Heart left ventricle (tissue), 16 donors: ENCODE measurements around the gene PTPRM. TPM values are rescaled to one million over a fixed set of nuclear protein-coding genes. Genes with fewer than 3 reads are reported as not detected.
A peak's percentile ranks its signal among the peaks of the same experiment; 100 is the strongest.

Experiments used
- ATAC-seq, 4 donors: fragments of 200-7000 bp; cut with Tn5 transposase; one replicate each; pipeline ENCODE4 v1.9.1; 2020 to 2022; ENCODE audit warnings: moderate library complexity in 4 of 4, mild to moderate bottlenecking in 3 of 4, moderate number of reproducible peaks in 1 of 4
- DNase-seq, 5 donors: peaks; one replicate each; pipeline ENCODE4 v3.0.0-alpha.2; 2020
- H3K27ac ChIP-seq, 12 donors: fragments of 200-600 bp; sonication (generic) in 4 of 12; one replicate each; pipeline versions ENCODE4 v1.5.0 to v1.8.0; 2016 to 2022; ENCODE audit warnings: mild to moderate bottlenecking in 2 of 12
- H3K27me3 ChIP-seq, 9 donors: fragments of 200-600 bp; sonication (generic) in 2 of 9; one replicate each; pipeline versions ENCODE4 v1.5.1 to v1.8.0; 2016 to 2022; ENCODE audit warnings: mild to moderate bottlenecking in 3 of 9
- H3K36me3 ChIP-seq, 9 donors: fragments of 200-600 bp; sonication (generic) in 2 of 9; one replicate each; pipeline versions ENCODE4 v1.5.0 to v1.8.0; 2018 to 2022; ENCODE audit warnings: mild to moderate bottlenecking in 2 of 9
- H3K4me1 ChIP-seq, 12 donors: fragments of 200-600 bp; sonication (generic) in 4 of 12; one replicate each; pipeline versions ENCODE4 v1.5.0 to v1.8.0; 2016 to 2022; ENCODE audit warnings: mild to moderate bottlenecking in 3 of 12
- H3K4me3 ChIP-seq, 12 donors: fragments of 200-600 bp; sonication (generic) in 4 of 12; one replicate each; pipeline versions ENCODE4 v1.5.0 to v1.8.0; 2017 to 2022; ENCODE audit warnings: mild to moderate bottlenecking in 9 of 12, moderate library complexity in 4 of 12
- H3K9me3 ChIP-seq, 12 donors: fragments of 200-600 bp; sonication (generic) in 4 of 12; one replicate each; pipeline versions ENCODE4 v1.5.0 to v1.8.0; 2016 to 2022; ENCODE audit warnings: mild to moderate bottlenecking in 1 of 12
- POLR2A ChIP-seq, 2 donors: fragments of 450-650 bp; IDR thresholded peaks; one replicate each; pipeline ENCODE4 v1.6.1; 2017; ENCODE audit warnings: antibody characterized with exemption in 2 of 2, mild to moderate bottlenecking in 2 of 2, moderate library complexity in 2 of 2
- WGBS, 4 donors: extraction: QIAGEN DNeasy Blood & Tissue Kit in 2 of 4; methylation state at CpG; one replicate each; pipeline versions ENCODE4 v1.1.5 to v1.1.7; 2013 to 2018; 5-methylcytosine and 5-hydroxymethylcytosine counted together
- intact Hi-C, 10 donors: fragments of 100-400 bp; cut with DNase I; formaldehyde crosslinking; loops; one replicate each; pipeline versions ENCODE4 v1.11.1 to v1.14.2; 2022
- polyA plus RNA-seq, 2 donors: library from polyadenylated mRNA; stranded (reverse); fragments of 200-250 nt; gene quantifications; one replicate each; pipeline ENCODE4 v1.2.3, GENCODE V29; 2013
- total RNA-seq, 9 donors: library from RNA; depleted of rRNA in 2 of 9; stranded (reverse); fragments of >200 nt in 2 of 9; fragmentation: NEBNext Ultra II Directional in 3 of 9; extraction: Animal tissue kit (Norgen Biotek cat#: 25700) in 3 of 9; gene quantifications; one replicate each; pipeline versions ENCODE4 v1.1.0 to v1.2.4, GENCODE V29; 2016 to 2023
- TF ChIP-seq, protein P1 (sequence below), 12 donors: fragments of 200-600 bp; sonication (generic) in 4 of 12; IDR thresholded peaks; one replicate each; pipeline versions ENCODE4 v1.5.0 to v1.8.0; 2018 to 2022; ENCODE audit warnings: antibody characterized with exemption in 12 of 12, mild to moderate bottlenecking in 5 of 12
- donor health status: ischemic (EF 13 %, LVEDD 7.1; RV severe dilation, severe dysfunction).
- donor health status: healthy with polysubstance abuse.
- donor health status: DM: no; HTN: yes; CAD: no.
- donor health status: DM: no; HTN: no; CAD: no.
- donor health status: ischemic (EF 25% LVEDD 6.9; RV normal size, moderate dysfunction).
- donor health status: ischemic (EF 25% LVEDD 5.7; RV mildly dilated, moderate dysfunction).
- donor health status: healthy.
- donor health status: DM: yes; HTN: yes; CAD: no.
- donor health status: ischemic (EF 35%, LVEDD 5.7; RV mildly dilated, moderate dysfunction).
- donor health status: nonischemic (EF 11% LVEDD 7.7; RV severe dilation, severe dysfunction).
- donor health status: DM: yes; HTN: yes; CAD: no.
- donor health status: PGD.
- donor health status: ischemic (EF 29% LVEDD 5.4; RV normal size, mild dysfunction).
- donor health status: nonischemic (EF 23%, LVEDD 6.1; RV moderate dilation, normal function).

The PTPRM gene
- total and polyA plus RNA-seq, 11 donors: 93.8 to 186 (median 123) TPM

DNA sequence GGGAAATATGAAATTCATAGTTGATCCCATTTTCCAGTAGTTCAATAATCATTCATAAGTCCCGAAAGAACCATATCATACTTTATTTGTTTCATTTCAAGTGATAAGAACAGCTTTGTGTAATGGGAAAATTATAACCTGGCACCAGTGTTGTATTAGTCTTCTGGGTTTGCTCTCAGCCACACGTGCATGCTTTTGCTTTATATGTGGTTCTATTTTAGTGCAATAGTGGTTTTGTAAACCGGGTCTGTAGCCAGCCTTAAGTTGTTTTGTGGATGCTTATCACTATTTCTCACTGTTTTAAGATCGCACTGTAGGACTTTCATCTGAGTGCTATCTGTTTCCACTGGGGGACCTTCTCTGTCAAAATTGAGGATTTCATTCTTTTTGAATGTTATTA, 203.8 kb downstream of the PTPRM start:
- H3K27ac ChIP-seq: peak overlapping the region in 4 of 12 donors; percentile 10 to 57 (median 21)
- no peaks in the 10 kb centered on the region for H3K27me3 ChIP-seq
- 11 to 28% (median 22%) methylated on average over 4 of the region's 4 CpGs for WGBS, 4 donors
- TF ChIP-seq POLR2A (IDR thresholded peaks at IDR 0.05): no peak
- TF ChIP-seq, protein P1, sequence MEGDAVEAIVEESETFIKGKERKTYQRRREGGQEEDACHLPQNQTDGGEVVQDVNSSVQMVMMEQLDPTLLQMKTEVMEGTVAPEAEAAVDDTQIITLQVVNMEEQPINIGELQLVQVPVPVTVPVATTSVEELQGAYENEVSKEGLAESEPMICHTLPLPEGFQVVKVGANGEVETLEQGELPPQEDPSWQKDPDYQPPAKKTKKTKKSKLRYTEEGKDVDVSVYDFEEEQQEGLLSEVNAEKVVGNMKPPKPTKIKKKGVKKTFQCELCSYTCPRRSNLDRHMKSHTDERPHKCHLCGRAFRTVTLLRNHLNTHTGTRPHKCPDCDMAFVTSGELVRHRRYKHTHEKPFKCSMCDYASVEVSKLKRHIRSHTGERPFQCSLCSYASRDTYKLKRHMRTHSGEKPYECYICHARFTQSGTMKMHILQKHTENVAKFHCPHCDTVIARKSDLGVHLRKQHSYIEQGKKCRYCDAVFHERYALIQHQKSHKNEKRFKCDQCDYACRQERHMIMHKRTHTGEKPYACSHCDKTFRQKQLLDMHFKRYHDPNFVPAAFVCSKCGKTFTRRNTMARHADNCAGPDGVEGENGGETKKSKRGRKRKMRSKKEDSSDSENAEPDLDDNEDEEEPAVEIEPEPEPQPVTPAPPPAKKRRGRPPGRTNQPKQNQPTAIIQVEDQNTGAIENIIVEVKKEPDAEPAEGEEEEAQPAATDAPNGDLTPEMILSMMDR (IDR thresholded peaks at IDR 0.05): no peak
- DNase-seq (no peak), ATAC-seq (peak in 2 of 4 donors; percentile 62 to 68)
- H3K4me3 ChIP-seq: no peak overlapping the region
- intact Hi-C loops: loop anchor here in 2 of 10 donors (10.0 kb wide), 2 partner anchors 604 to 704 kb away; no protein-coding TSS in a partner anchor
- peaks cover 0 to 72% (median 40%) of the 10 kb centered on the region in 12 donors for H3K4me1 ChIP-seq
- H3K9me3 ChIP-seq: no peaks in the 10 kb centered on the region
- peaks cover 0 to 7% (median 0%) of the 10 kb centered on the region in 9 donors for H3K36me3 ChIP-seq

DNA sequence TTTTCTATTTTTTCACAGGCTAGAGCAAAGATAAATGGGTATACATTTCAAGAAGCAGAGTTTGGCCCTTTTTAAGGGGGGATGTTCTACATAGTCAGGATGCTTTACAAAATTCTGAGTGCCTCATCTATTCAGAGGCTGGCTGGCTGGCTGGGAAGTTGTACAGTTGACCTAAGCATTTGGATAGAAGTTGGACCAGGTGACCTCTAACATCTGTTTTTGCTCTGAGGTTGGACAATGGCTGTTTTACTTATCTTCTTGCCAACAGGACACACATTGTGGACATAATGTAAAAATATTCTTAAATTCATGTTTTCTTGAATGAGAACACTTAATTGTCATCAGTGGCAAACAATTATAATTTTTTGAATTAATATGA, 205.4 kb downstream of the PTPRM start:
- H3K9me3 ChIP-seq: no peaks in the 10 kb centered on the region
- H3K27ac ChIP-seq: no peak overlapping the region
- intact Hi-C loops: loop anchor here in 2 of 10 donors (10.0 kb wide), 2 partner anchors 602 to 702 kb away; no protein-coding TSS in a partner anchor
- peaks cover 0 to 63% (median 37%) of the 10 kb centered on the region in 12 donors for H3K4me1 ChIP-seq
- no peak overlapping the region for H3K4me3 ChIP-seq
- no peak for TF ChIP-seq POLR2A (IDR thresholded peaks at IDR 0.05)
- no peaks in the 10 kb centered on the region for H3K27me3 ChIP-seq
- ATAC-seq: peak in 2 of 4 donors; percentile 38 to 54
- H3K36me3 ChIP-seq: peaks cover 0 to 7% (median 0%) of the 10 kb centered on the region in 9 donors
- DNase-seq: no peak

DNA sequence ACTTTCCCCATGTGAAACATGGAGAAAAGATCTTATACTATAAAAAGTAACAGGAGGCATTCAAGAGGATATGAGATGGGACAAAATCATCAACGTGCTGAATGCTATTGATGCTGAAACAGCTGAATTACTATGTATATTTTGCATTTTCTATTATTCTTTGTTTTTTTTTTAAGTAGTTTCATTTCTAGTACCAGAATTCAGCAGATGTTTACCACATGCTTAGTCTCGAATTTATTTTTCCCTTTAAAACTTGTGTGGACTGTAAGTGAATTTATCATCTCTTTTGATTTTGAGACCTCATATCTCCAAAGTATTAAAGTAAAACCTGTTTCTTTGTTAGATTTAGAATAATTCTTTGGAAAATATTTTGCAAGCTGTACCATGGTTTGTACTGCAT, 205.8 kb downstream of the PTPRM start:
- 37 to 44% (median 38%) methylated on average over 2 of the region's 2 CpGs for WGBS, 4 donors
- TF ChIP-seq, protein P1 (IDR thresholded peaks at IDR 0.05): no peak
- TF ChIP-seq POLR2A (IDR thresholded peaks at IDR 0.05): no peak
- H3K27me3 ChIP-seq: no peaks in the 10 kb centered on the region
- no peaks in the 10 kb centered on the region for H3K9me3 ChIP-seq
- H3K27ac ChIP-seq: no peak overlapping the region
- ATAC-seq (no peak), DNase-seq (no peak)
- H3K36me3 ChIP-seq: peaks cover 0 to 7% (median 0%) of the 10 kb centered on the region in 9 donors
- H3K4me1 ChIP-seq: peaks cover 0 to 59% (median 35%) of the 10 kb centered on the region in 12 donors
- intact Hi-C loops: loop anchor here in 2 of 10 donors (10.0 kb wide), 2 partner anchors 602 to 702 kb away; no protein-coding TSS in a partner anchor
- H3K4me3 ChIP-seq: no peak overlapping the region

DNA sequence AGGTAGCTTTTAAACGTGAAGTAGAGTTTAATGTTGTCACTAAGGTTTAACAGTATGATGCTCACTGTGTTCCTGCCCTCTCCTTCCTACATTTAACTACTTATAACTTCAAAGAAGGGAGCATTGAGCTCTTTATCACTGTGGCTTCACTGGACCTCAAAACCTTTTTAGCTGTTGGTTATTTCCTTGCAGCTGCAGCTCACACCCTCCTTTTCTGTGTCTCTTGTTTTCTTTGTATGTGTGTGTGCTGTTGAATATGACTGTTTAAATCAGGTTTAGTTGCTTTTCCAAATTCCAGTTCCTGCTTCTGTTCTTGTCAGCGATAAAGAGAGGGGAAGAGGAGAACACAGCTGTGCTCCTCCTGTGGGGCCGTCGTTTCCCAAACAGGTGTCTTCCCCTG, 208.0 kb downstream of the PTPRM start:
- Histone ChIP-seq H3K27me3 (no peaks in the 10 kb centered on the region), H3K4me3 (no peak overlapping the region), H3K36me3 (peaks cover 0 to 7% (median 0%) of the 10 kb centered on the region in 9 donors), H3K27ac (no peak overlapping the region), H3K4me1 (peaks cover 0 to 57% (median 31%) of the 10 kb centered on the region in 12 donors), H3K9me3 (no peaks in the 10 kb centered on the region)
- 60 to 65% (median 61%) methylated on average over 4 of the region's 4 CpGs for WGBS, 4 donors
- DNase-seq (no peak), ATAC-seq (no peak)
- intact Hi-C loops: loop anchor here in 2 of 10 donors (10.0 kb wide), 2 partner anchors 600 to 700 kb away; no protein-coding TSS in a partner anchor
- no peak for TF ChIP-seq POLR2A (IDR thresholded peaks at IDR 0.05)
- TF ChIP-seq, protein P1 (IDR thresholded peaks at IDR 0.05): no peak
